Right lobe of liver (tissue), 6 donors: ENCODE measurements around the gene ASIC2. TPM values are rescaled to one million over a fixed set of nuclear protein-coding genes. Genes with fewer than 3 reads are reported as not detected.

Experiments used
- ATAC-seq, 4 donors: fragments of 200-7000 bp; cut with Tn5 transposase; one replicate each; pipeline ENCODE4 v1.9.1; 2020; ENCODE audit warnings: mild to moderate bottlenecking in 4 of 4, moderate library complexity in 4 of 4
- DNase-seq, 3 donors: peaks; one replicate each; pipeline ENCODE4 v3.0.0-alpha.2; 2020
- H3K27ac ChIP-seq, 3 donors: fragments of 200-600 bp; one replicate each; pipeline ENCODE4 v1.8.0; 2022
- H3K27me3 ChIP-seq, 2 donors: fragments of 200-600 bp; one replicate each; pipeline ENCODE4 v1.8.0; 2022
- H3K36me3 ChIP-seq, 4 donors: fragments of 200-600 bp; sonication (generic) in 1 of 4; one replicate each; pipeline versions ENCODE4 v1.5.1 to v1.8.0; 2017 to 2022; ENCODE audit warnings: control low read depth in 1 of 4
- H3K4me1 ChIP-seq, 4 donors: fragments of 200-600 bp; sonication (generic) in 1 of 4; one replicate each; pipeline versions ENCODE4 v1.5.1 to v1.8.0; 2017 to 2022; ENCODE audit warnings: control low read depth in 1 of 4
- H3K4me3 ChIP-seq, 3 donors: fragments of 200-600 bp; one replicate each; pipeline ENCODE4 v1.8.0; 2022
- H3K9me3 ChIP-seq, 4 donors: fragments of 200-600 bp; sonication (generic) in 1 of 4; one replicate each; pipeline versions ENCODE4 v1.5.1 to v1.8.0; 2017 to 2022; ENCODE audit warnings: control low read depth in 1 of 4
- POLR2A ChIP-seq: fragments of 450-650 bp; IDR thresholded peaks from one replicate; pipeline ENCODE4 v1.6.1; 2017; ENCODE audit warnings: antibody characterized with exemption, mild to moderate bottlenecking
- WGBS: methylation state at CpG from one replicate; pipeline ENCODE4 v1.1.6; 2018; ENCODE audit warnings: low coverage, low lambda C conversion rate; ENCODE audit not compliant: insufficient coverage; ENCODE audit errors: missing lambda C conversion rate; 5-methylcytosine and 5-hydroxymethylcytosine counted together
- intact Hi-C, 2 donors: fragments of 100-400 bp; cut with DNase I; formaldehyde crosslinking; loops; one replicate each; pipeline versions ENCODE4 v1.11.2 to v1.14.1; 2022
- total RNA-seq, 6 experiments: library from RNA; depleted of rRNA in 2 of 6; stranded (reverse); fragments of >200 nt in 2 of 6; fragmentation: NEBNext Ultra II Directional in 3 of 6; extraction: Animal tissue kit (Norgen Biotek cat#: 25700) in 3 of 6; gene quantifications; one replicate each; pipeline versions ENCODE4 v1.1.0 to v1.2.4, GENCODE V29; 2016 to 2023
- TF ChIP-seq, protein P1 (sequence below), 4 donors: fragments of 200-600 bp in 3 of 4; fragments of 450-650 bp in 1 of 4; IDR thresholded peaks; one replicate each; pipeline versions ENCODE4 v1.5.1 to v1.8.0; 2016 to 2022; ENCODE audit warnings: antibody characterized with exemption in 4 of 4, mild to moderate bottlenecking in 2 of 4
- donor health status: DM: no; HTN: yes; CAD: no.
- donor health status: DM: no; HTN: no; CAD: no.
- donor health status: DM: no; HTN: no; CAD: no.
- donor health status: DM: no; HTN: yes; CAD: no.
- donor health status: DM: no; HTN: yes; CAD: no.

Gene ASIC2
- total RNA-seq, 6 experiments from 2014 or later = 0.11 to 0.31 (median 0.12) TPM; not detected in 3

DNA sequence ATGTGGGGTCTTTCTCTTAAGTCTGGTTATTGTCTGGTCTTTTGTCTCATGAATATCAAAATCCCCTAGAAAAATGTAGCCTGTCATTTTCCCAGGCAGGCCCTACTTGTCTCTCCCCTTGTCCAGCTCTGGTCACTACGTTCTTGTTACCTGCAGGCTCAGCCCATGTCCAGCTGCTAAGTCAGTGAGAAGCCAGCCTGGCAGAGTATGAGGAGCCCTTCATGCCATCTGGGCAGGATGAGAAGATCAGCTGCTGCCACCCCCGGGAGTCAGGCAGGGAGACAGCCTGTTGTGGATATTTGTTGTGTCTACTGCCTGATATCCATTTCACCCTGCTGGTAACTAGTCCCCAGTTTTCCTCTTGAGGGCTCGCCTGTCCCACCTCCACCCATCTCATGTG is 88.9 kb downstream of the ASIC2 start:
- intact Hi-C loops = no loop called here
- TF ChIP-seq, protein P1, sequence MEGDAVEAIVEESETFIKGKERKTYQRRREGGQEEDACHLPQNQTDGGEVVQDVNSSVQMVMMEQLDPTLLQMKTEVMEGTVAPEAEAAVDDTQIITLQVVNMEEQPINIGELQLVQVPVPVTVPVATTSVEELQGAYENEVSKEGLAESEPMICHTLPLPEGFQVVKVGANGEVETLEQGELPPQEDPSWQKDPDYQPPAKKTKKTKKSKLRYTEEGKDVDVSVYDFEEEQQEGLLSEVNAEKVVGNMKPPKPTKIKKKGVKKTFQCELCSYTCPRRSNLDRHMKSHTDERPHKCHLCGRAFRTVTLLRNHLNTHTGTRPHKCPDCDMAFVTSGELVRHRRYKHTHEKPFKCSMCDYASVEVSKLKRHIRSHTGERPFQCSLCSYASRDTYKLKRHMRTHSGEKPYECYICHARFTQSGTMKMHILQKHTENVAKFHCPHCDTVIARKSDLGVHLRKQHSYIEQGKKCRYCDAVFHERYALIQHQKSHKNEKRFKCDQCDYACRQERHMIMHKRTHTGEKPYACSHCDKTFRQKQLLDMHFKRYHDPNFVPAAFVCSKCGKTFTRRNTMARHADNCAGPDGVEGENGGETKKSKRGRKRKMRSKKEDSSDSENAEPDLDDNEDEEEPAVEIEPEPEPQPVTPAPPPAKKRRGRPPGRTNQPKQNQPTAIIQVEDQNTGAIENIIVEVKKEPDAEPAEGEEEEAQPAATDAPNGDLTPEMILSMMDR (IDR thresholded peaks at IDR 0.05) = no peak
- TF ChIP-seq POLR2A = no peak
- H3K4me1 ChIP-seq = no peaks in the 10 kb centered on the region
- ATAC-seq = no peak
- H3K9me3 ChIP-seq = no peaks in the 10 kb centered on the region
- H3K36me3 ChIP-seq = no peaks in the 10 kb centered on the region
- no peaks in the 10 kb centered on the region for H3K27me3 ChIP-seq
- H3K27ac ChIP-seq = no peak overlapping the region
- no peak for DNase-seq
- 38% methylated on average over 2 of the region's 3 CpGs for WGBS
- H3K4me3 ChIP-seq = no peak overlapping the region

- DNase-seq = no peak
- Histone ChIP-seq H3K4me1 (no peaks in the 10 kb centered on the region), H3K27ac (no peak overlapping the region), H3K9me3 (no peaks in the 10 kb centered on the region), H3K27me3 (no peaks in the 10 kb centered on the region), H3K36me3 (no peaks in the 10 kb centered on the region), H3K4me3 (no peak overlapping the region)
- intact Hi-C loops = no loop called here
- ATAC-seq = no peak
- TF ChIP-seq, protein P1 (IDR thresholded peaks at IDR 0.05) = no peak
- no peak for TF ChIP-seq POLR2A
- WGBS = 33% methylated on average over 9 of the region's 10 CpGs
These were observed 90.1 kb downstream of the ASIC2 start for GRCh38 chr17:33202796-33203495.

- TF ChIP-seq, protein P1 (IDR thresholded peaks at IDR 0.05) = peak in 1 of 4 donors; percentile 11
- TF ChIP-seq POLR2A = no peak
- ATAC-seq (no peak), DNase-seq (peak in 1 of 3 donors; percentile 24)
- no peaks in the 10 kb centered on the region for H3K27me3 ChIP-seq
- intact Hi-C loops = no loop called here
- no peaks in the 10 kb centered on the region for H3K36me3 ChIP-seq
- no peaks in the 10 kb centered on the region for H3K4me1 ChIP-seq
- H3K27ac ChIP-seq = no peak overlapping the region
- no peak overlapping the region for H3K4me3 ChIP-seq
- no peaks in the 10 kb centered on the region for H3K9me3 ChIP-seq
- WGBS = 72% methylated on average over 4 of the region's 7 CpGs
These were observed 91.1 kb downstream of the ASIC2 start for GRCh38 chr17:33202021-33202420.

DNA sequence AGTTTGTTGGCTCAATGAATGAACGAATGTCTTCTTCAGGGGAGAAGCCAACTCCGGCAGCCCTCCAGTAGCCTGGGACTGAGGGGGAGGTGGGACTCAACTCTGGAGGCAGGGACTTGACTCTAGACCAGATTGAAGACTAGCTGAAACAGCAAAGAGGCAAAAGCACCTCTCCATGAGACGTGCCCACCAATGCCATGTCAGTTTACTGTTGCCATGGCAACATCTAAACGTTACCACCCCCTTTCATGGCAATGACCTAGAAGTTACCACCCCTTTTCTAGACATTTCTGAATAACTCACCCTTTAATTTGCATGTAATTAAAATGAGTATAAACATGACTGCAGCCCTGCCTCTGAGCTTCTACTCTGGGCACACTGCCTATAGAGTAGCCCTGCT is 91.8 kb downstream of the ASIC2 start:
- no peak overlapping the region for H3K4me3 ChIP-seq
- no peak overlapping the region for H3K27ac ChIP-seq
- H3K36me3 ChIP-seq = no peaks in the 10 kb centered on the region
- no peaks in the 10 kb centered on the region for H3K9me3 ChIP-seq
- no peaks in the 10 kb centered on the region for H3K27me3 ChIP-seq
- no peak for TF ChIP-seq POLR2A
- TF ChIP-seq, protein P1 (IDR thresholded peaks at IDR 0.05) = no peak
- 53% methylated on average over 4 of the region's 4 CpGs for WGBS
- H3K4me1 ChIP-seq = no peaks in the 10 kb centered on the region
- DNase-seq (no peak), ATAC-seq (no peak)
- intact Hi-C loops = no loop called here
